HFFc6 (cell line): Measurements from ENCODE around the gene ZEB2. TPM values are rescaled to one million over a fixed set of nuclear protein-coding genes. Genes with fewer than 3 reads are reported as not detected.

ENCODE experiments used
- DNase-seq: peaks from one replicate; pipeline ENCODE4 v3.0.0-alpha.2; 2018
- H3K27ac Mint-ChIP-seq: 2 replicates; pipeline ENCODE4 v1.8.0; 2020; ENCODE audit warnings: mild to moderate bottlenecking, mixed read lengths
- H3K27me3 Mint-ChIP-seq: 2 replicates; pipeline ENCODE4 v1.8.0; 2021; ENCODE audit warnings: mild to moderate bottlenecking, moderate library complexity, mixed read lengths; ENCODE audit not compliant: insufficient read depth
- H3K36me3 Mint-ChIP-seq: 2 replicates; pipeline ENCODE4 v1.8.0; 2021; ENCODE audit warnings: low read depth, mixed read lengths
- H3K4me1 Mint-ChIP-seq: 2 replicates; pipeline ENCODE4 v1.8.0; 2020; ENCODE audit warnings: low read depth, mixed read lengths
- H3K4me3 Mint-ChIP-seq: 2 replicates; pipeline ENCODE4 v1.8.0; 2020; ENCODE audit warnings: mild to moderate bottlenecking, moderate library complexity, mixed read lengths
- H3K9me3 Mint-ChIP-seq: 2 replicates; pipeline ENCODE4 v1.8.0; 2020; ENCODE audit warnings: mild to moderate bottlenecking, mixed read lengths
- total RNA-seq, 6 experiments: library from RNA; stranded (reverse); fragmentation: NEBNext Ultra II Directional; extraction: Animal tissue kit (Norgen Biotek cat#: 25700); gene quantifications; 2 replicates in 1 of 6; 3 replicates in 5 of 6; pipeline ENCODE4 v1.2.3, GENCODE V29; 2021
- TF ChIP-seq, protein P1 (sequence below): fragments of 200-600 bp; sonication (generic); IDR thresholded peaks from 2 replicates; pipeline ENCODE4 v1.5.0; 2021; ENCODE audit warnings: antibody characterized with exemption, mild to moderate bottlenecking

ZEB2 gene
- total RNA-seq, 6 experiments from 2014 or later, result 57.0 to 76.3 (median 62.8) TPM

GRCh38 chr2:144480285-144480684 lies 39.6 kb downstream of the ZEB2 start:
- Mint-ChIP-seq H3K36me3 (peaks cover 40% of the 10 kb centered on the region), H3K9me3 (no peaks in the 10 kb centered on the region), H3K4me3 (no peak overlapping the region), H3K27me3 (no peaks in the 10 kb centered on the region), H3K4me1 (peaks cover 88% of the 10 kb centered on the region), H3K27ac (peak overlapping the region; percentile 73)
- TF ChIP-seq, protein P1, sequence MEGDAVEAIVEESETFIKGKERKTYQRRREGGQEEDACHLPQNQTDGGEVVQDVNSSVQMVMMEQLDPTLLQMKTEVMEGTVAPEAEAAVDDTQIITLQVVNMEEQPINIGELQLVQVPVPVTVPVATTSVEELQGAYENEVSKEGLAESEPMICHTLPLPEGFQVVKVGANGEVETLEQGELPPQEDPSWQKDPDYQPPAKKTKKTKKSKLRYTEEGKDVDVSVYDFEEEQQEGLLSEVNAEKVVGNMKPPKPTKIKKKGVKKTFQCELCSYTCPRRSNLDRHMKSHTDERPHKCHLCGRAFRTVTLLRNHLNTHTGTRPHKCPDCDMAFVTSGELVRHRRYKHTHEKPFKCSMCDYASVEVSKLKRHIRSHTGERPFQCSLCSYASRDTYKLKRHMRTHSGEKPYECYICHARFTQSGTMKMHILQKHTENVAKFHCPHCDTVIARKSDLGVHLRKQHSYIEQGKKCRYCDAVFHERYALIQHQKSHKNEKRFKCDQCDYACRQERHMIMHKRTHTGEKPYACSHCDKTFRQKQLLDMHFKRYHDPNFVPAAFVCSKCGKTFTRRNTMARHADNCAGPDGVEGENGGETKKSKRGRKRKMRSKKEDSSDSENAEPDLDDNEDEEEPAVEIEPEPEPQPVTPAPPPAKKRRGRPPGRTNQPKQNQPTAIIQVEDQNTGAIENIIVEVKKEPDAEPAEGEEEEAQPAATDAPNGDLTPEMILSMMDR, result no peak
- DNase-seq, result peak; percentile 51

DNA sequence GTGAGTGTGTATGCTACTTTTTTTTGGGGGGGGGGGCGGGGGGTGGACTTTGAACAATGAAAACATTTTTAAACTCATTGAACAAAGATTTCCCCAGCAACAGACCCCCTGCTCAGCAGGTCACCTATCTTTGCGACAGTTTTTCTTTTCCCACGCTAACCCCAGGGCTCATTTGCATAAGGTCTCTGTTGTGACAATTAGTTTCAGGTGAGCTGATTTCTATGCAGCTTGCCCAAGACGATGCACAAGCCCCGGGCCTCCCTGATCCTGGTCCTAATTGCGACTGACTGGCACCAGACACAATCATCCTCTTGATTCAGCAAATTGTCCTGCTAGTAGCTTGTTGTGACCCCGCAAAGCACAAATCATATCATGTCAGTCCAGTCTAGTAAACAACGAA lies 40.3 kb downstream of the ZEB2 start:
- H3K4me1 Mint-ChIP-seq, result peaks cover 84% of the 10 kb centered on the region
- H3K27me3 Mint-ChIP-seq, result no peaks in the 10 kb centered on the region

GRCh38 chr2:144479138-144479537 lies 40.8 kb downstream of the ZEB2 start:
- Mint-ChIP-seq H3K4me1 (peaks cover 80% of the 10 kb centered on the region), H3K27ac (0 out of 2 replicates have a peak overlapping the region, but pooled peaks have one; percentile 20)

More for the DNA sequence above, 40.3 kb downstream of the ZEB2 start:
- TF ChIP-seq, protein P1, result no peak
- Mint-ChIP-seq H3K4me3 (no peak overlapping the region), H3K27ac (peak overlapping the region; percentile 73; the same call in 1 of the 2 replicates), H3K36me3 (peaks cover 35% of the 10 kb centered on the region), H3K9me3 (no peaks in the 10 kb centered on the region)
- no peak for DNase-seq

GRCh38 chr2:144477957-144478311 lies 42.0 kb downstream of the ZEB2 start:
- H3K27ac Mint-ChIP-seq, result peak overlapping the region; percentile 51
- DNase-seq, result no peak
- H3K36me3 Mint-ChIP-seq, result peaks cover 19% of the 10 kb centered on the region
- TF ChIP-seq, protein P1, result no peak
- H3K4me1 Mint-ChIP-seq, result peaks cover 73% of the 10 kb centered on the region
- no peaks in the 10 kb centered on the region for H3K9me3 Mint-ChIP-seq
- no peaks in the 10 kb centered on the region for H3K27me3 Mint-ChIP-seq
- peak overlapping the region; percentile 15 for H3K4me3 Mint-ChIP-seq

More at GRCh38 chr2:144479138-144479537, 40.8 kb downstream of the ZEB2 start:
- DNase-seq, result peak; percentile 30
- Mint-ChIP-seq H3K27me3 (no peaks in the 10 kb centered on the region), H3K9me3 (no peaks in the 10 kb centered on the region), H3K36me3 (peaks cover 30% of the 10 kb centered on the region), H3K4me3 (peak overlapping the region; percentile 23; the same call in 1 of the 2 replicates)
- TF ChIP-seq, protein P1, result no peak

DNA sequence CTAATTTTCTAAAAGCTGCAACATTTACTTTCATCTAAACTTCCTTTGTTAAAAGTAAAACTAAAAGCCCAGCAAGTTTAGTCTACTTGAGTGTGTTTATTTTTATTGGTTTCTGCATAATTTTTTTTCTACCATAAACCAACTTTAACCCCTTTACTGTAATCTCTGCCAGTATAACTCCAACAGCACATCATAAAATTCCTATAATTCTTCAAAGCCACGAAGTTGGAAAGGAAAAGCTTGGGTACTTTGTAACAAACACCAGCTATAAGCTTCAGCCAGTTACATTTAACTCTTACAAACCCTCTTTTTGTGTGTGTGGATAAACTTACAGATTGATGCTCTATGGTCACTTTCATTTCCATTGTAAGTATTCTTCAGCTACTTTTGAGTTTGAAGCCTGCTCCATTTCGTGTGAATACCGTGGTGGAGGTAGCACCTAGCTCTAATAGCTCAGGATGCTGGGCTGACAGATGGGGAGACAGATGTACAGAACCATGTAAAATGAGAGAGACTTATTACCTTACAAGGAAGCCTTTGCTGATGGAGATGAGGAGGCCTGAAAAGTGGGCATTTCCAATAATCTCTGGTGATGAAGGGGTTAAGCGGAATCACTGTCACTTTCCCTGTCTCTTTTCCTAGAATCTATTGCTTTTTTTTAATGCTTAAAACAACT lies 42.5 kb downstream of the ZEB2 start:
- TF ChIP-seq, protein P1, result no peak
- peaks cover 68% of the 10 kb centered on the region for H3K4me1 Mint-ChIP-seq
- no peaks in the 10 kb centered on the region for H3K27me3 Mint-ChIP-seq
- peaks cover 14% of the 10 kb centered on the region for H3K36me3 Mint-ChIP-seq
- peak overlapping the region; percentile 51 for H3K27ac Mint-ChIP-seq
- H3K9me3 Mint-ChIP-seq, result no peaks in the 10 kb centered on the region
- peak overlapping the region; percentile 23; the same call in 1 of the 2 replicates for H3K4me3 Mint-ChIP-seq
- peak; percentile 20 for DNase-seq
